NT2/D1 (cell line): ENCODE measurements around the gene SLC30A9.

ENCODE experiments used
- DNase-seq: peaks from one replicate; pipeline ENCODE4 v3.0.0-alpha.2; 2011; ENCODE audit warnings: low read depth, low spot score
- H3K27me3 ChIP-seq: 2 replicates; pipeline ENCODE4 v1.6.0; 2011; ENCODE audit warnings: mild to moderate bottlenecking; ENCODE audit not compliant: insufficient read length, insufficient read depth
- H3K36me3 ChIP-seq: 2 replicates; pipeline ENCODE4 v1.6.1; 2011; ENCODE audit warnings: mild to moderate bottlenecking, low read length, mixed read lengths; ENCODE audit not compliant: insufficient read depth, insufficient read length
- H3K4me1 ChIP-seq: 2 replicates; pipeline ENCODE4 v1.5.1; 2011; ENCODE audit not compliant: insufficient read depth, insufficient read length
- H3K4me3 ChIP-seq: 2 replicates; pipeline ENCODE4 v1.5.1; 2011; ENCODE audit warnings: low read depth; ENCODE audit not compliant: insufficient read length
- H3K9ac ChIP-seq: 2 replicates; pipeline ENCODE4 v1.6.0; 2011; ENCODE audit warnings: low read depth; ENCODE audit not compliant: insufficient read length
- H3K9me3 ChIP-seq: 2 replicates; pipeline ENCODE4 v1.5.1; 2011; ENCODE audit warnings: mild to moderate bottlenecking, low read length; ENCODE audit not compliant: insufficient read depth
- SUZ12 ChIP-seq: IDR thresholded peaks from 2 replicates; pipeline ENCODE4 v1.6.1; 2011; ENCODE audit not compliant: insufficient read length, insufficient read depth; ENCODE audit errors: extremely low read depth
- YY1 ChIP-seq: IDR thresholded peaks from 2 replicates; pipeline ENCODE4 v1.6.1; 2011; ENCODE audit not compliant: insufficient read length, insufficient read depth
- ZNF274 ChIP-seq: IDR thresholded peaks from 2 replicates; pipeline ENCODE4 v1.6.1; 2011; ENCODE audit warnings: mild to moderate bottlenecking, low read depth, low read length

SLC30A9 gene

GRCh38 chr4:41990365-41991111, at the start of gene SLC30A9:
TSS of gene SLC30A9 (plus strand) at chr4:41990530. CDS start at chr4:41990652, 122 bp downstream.
- peak within 1 kb of the TSS; percentile 97 for H3K4me3 ChIP-seq
- H3K27me3 ChIP-seq = no peaks in the 10 kb centered on the region
- peak within 1 kb of the TSS; percentile 96 for H3K9ac ChIP-seq
- DNase-seq = peak; percentile 80
- H3K4me1 ChIP-seq = no peaks in the 10 kb centered on the region
- H3K36me3 ChIP-seq = peaks cover 4% of the 10 kb centered on the region
- TF ChIP-seq SUZ12 (no peak), ZNF274 (no peak), YY1 (no peak)
- no peaks in the 10 kb centered on the region for H3K9me3 ChIP-seq

- Histone ChIP-seq H3K4me3 (no peak overlapping the region), H3K9ac (no peak overlapping the region), H3K4me1 (no peaks in the 10 kb centered on the region), H3K36me3 (peaks cover 59% of the 10 kb centered on the region), H3K27me3 (no peaks in the 10 kb centered on the region), H3K9me3 (no peaks in the 10 kb centered on the region)
- no peak for TF ChIP-seq SUZ12
- TF ChIP-seq YY1 = no peak
- TF ChIP-seq ZNF274 = no peak
- DNase-seq = no peak
These were observed 49.5 kb upstream of the SLC30A9 start for GRCh38 chr4:41940834-41941233.

GRCh38 chr4:41943506-41943905, 46.8 kb upstream of the SLC30A9 start:
- Histone ChIP-seq H3K4me1 (no peaks in the 10 kb centered on the region), H3K27me3 (no peaks in the 10 kb centered on the region), H3K9ac (no peak overlapping the region), H3K36me3 (peaks cover 58% of the 10 kb centered on the region), H3K9me3 (no peaks in the 10 kb centered on the region), H3K4me3 (no peak overlapping the region)
- TF ChIP-seq ZNF274 = no peak
- no peak for DNase-seq

GRCh38 chr4:41944089-41944488, 46.2 kb upstream of the SLC30A9 start:
- no peak overlapping the region for H3K4me3 ChIP-seq
- no peak for TF ChIP-seq ZNF274
- no peak for TF ChIP-seq SUZ12
- no peak for TF ChIP-seq YY1
- H3K9ac ChIP-seq = no peak overlapping the region
- DNase-seq = no peak
- H3K4me1 ChIP-seq = no peaks in the 10 kb centered on the region
- no peaks in the 10 kb centered on the region for H3K27me3 ChIP-seq
- peaks cover 59% of the 10 kb centered on the region for H3K36me3 ChIP-seq
- no peaks in the 10 kb centered on the region for H3K9me3 ChIP-seq

- H3K9me3 ChIP-seq = no peaks in the 10 kb centered on the region
- no peak overlapping the region for H3K9ac ChIP-seq
- H3K36me3 ChIP-seq = peaks cover 78% of the 10 kb centered on the region
- no peaks in the 10 kb centered on the region for H3K4me1 ChIP-seq
- H3K27me3 ChIP-seq = no peaks in the 10 kb centered on the region
- no peak for DNase-seq
- no peak overlapping the region for H3K4me3 ChIP-seq
- TF ChIP-seq ZNF274 = no peak
- no peak for TF ChIP-seq YY1
- no peak for TF ChIP-seq SUZ12
These were observed 40.8 kb upstream of the SLC30A9 start for GRCh38 chr4:41949531-41949930.

GRCh38 chr4:41957634-41958033, 32.7 kb upstream of the SLC30A9 start:
- no peak overlapping the region for H3K9ac ChIP-seq
- DNase-seq = no peak
- no peaks in the 10 kb centered on the region for H3K9me3 ChIP-seq
- H3K4me3 ChIP-seq = no peak overlapping the region
- TF ChIP-seq SUZ12 = no peak
- TF ChIP-seq ZNF274 = no peak
- no peak for TF ChIP-seq YY1
- H3K36me3 ChIP-seq = peaks cover 29% of the 10 kb centered on the region
- no peaks in the 10 kb centered on the region for H3K4me1 ChIP-seq
- no peaks in the 10 kb centered on the region for H3K27me3 ChIP-seq

- H3K36me3 ChIP-seq = no peaks in the 10 kb centered on the region
- H3K4me1 ChIP-seq = no peaks in the 10 kb centered on the region
- H3K9me3 ChIP-seq = no peaks in the 10 kb centered on the region
- TF ChIP-seq YY1 (no peak), SUZ12 (no peak), ZNF274 (no peak)
- H3K9ac ChIP-seq = no peak overlapping the region
- no peak for DNase-seq
- no peak overlapping the region for H3K4me3 ChIP-seq
- no peaks in the 10 kb centered on the region for H3K27me3 ChIP-seq
These were observed 27.2 kb upstream of the SLC30A9 start for GRCh38 chr4:41963105-41963504.
